K562 (cell line): ENCODE results near the gene ETV3. TPM values are rescaled to one million over a fixed set of nuclear protein-coding genes. Genes with fewer than 3 reads are reported as not detected.

Experiments used
- CTCF ChIP-seq, 3 experiments: IDR thresholded peaks in 2 of 3; conservative IDR thresholded peaks in 1 of 3; 2 replicates each; pipeline ENCODE4 v1.5.1; 2011 to 2012; ENCODE audit warnings: low read length in 3 of 3, mild to moderate bottlenecking in 3 of 3, control low read depth in 2 of 3, improper control_type of control experiment in 1 of 3, inconsistent platforms in 1 of 3, low read depth in 1 of 3, mixed read lengths in 1 of 3, moderate library complexity in 1 of 3; ENCODE audit not compliant: insufficient read depth in 2 of 3
- JUN ChIP-seq, 2 experiments: sonication (generic) in 1 of 2; formaldehyde crosslinking in 1 of 2; IDR thresholded peaks; 2 replicates each; pipeline versions ENCODE4 v1.6.1 to v1.8.0; 2012 to 2022; ENCODE audit warnings: borderline replicate concordance in 2 of 2, mild to moderate bottlenecking in 2 of 2, improper control_type of control experiment in 1 of 2, low read depth in 1 of 2, low read length in 1 of 2, missing genetic modification reagents in 1 of 2
- L3MBTL2 ChIP-seq: fragments of 450-650 bp; IDR thresholded peaks from 2 replicates; pipeline ENCODE4 v1.6.1; 2016; ENCODE audit warnings: mild to moderate bottlenecking, moderate library complexity
- MAX ChIP-seq: sonication (generic); formaldehyde crosslinking; IDR thresholded peaks from 2 replicates; pipeline ENCODE4 v1.9.0; 2022; ENCODE audit warnings: mild to moderate bottlenecking, missing genetic modification reagents
- MGA ChIP-seq: fragments of 450-650 bp; IDR thresholded peaks from 2 replicates; pipeline ENCODE4 v1.6.1; 2016; ENCODE audit warnings: mild to moderate bottlenecking, moderate library complexity
- NELFE ChIP-seq: IDR thresholded peaks from 2 replicates; pipeline ENCODE4 v1.6.1; 2011; ENCODE audit warnings: mild to moderate bottlenecking; ENCODE audit not compliant: insufficient read depth, insufficient read length
- NFXL1 ChIP-seq: fragments of 450-650 bp; formaldehyde crosslinking; IDR thresholded peaks from 2 replicates; pipeline ENCODE4 v1.4.0; 2021; ENCODE audit warnings: mild to moderate bottlenecking
- POLR3A ChIP-seq: IDR thresholded peaks from 2 replicates; pipeline ENCODE4 v1.6.1; 2011; ENCODE audit warnings: borderline replicate concordance, mild to moderate bottlenecking, moderate library complexity; ENCODE audit not compliant: insufficient read length, insufficient read depth; ENCODE audit errors: extremely low read depth
- RFX1 ChIP-seq: fragments of 450-650 bp; IDR thresholded peaks from 2 replicates; pipeline ENCODE4 v1.6.1; 2016; ENCODE audit warnings: mild to moderate bottlenecking, moderate library complexity
- SNRNP70 ChIP-seq: fragments of 200-400 bp; formaldehyde crosslinking; optimal IDR thresholded peaks from 2 replicates; pipeline ENCODE3; 2017; ENCODE audit warnings: low read depth, low read length
- USF1 ChIP-seq: sonication (generic); formaldehyde crosslinking; IDR thresholded peaks from 2 replicates; pipeline ENCODE4 v1.9.0; 2022; ENCODE audit warnings: mild to moderate bottlenecking, missing genetic modification reagents
- ZC3H8 ChIP-seq: fragments of 450-650 bp; IDR thresholded peaks from 2 replicates; pipeline ENCODE4 v1.6.1; 2017
- polyA plus RNA-seq, 8 experiments: library from polyadenylated mRNA; depleted of rRNA in 4 of 8; stranded (reverse) in 5 of 8; unstranded in 3 of 8; fragments of >200 nt; fragmentation: Nextera tagmentation in 2 of 8; fragmentation: Illumina TruSeq in 1 of 8; extraction: Ambion mirVana in 2 of 8; extraction: Trizol in 1 of 8; gene quantifications; 2 replicates each; pipeline versions ENCODE4 v1.2.1 to v1.2.3, GENCODE V29; 2011 to 2014; ENCODE audit warnings: inconsistent platforms in 1 of 8, missing spikeins in 1 of 8
- total RNA-seq, 7 experiments: library from RNA; depleted of rRNA in 6 of 7; stranded (reverse); fragments of >200 nt in 6 of 7; fragmentation: Illumina TruSeq in 2 of 7; extraction: Trizol in 2 of 7; gene quantifications; 2 replicates each; pipeline versions ENCODE4 v1.2.1 to v1.2.3, GENCODE V29; 2011 to 2021; ENCODE audit warnings: low replicate concordance in 1 of 7

Gene ETV3
- total and polyA plus RNA-seq, 9 of the 15 experiments (the other 6 are each of a cell fraction or from before 2014, with no cell fraction given): 3.1 to 16.0 (median 9.0) TPM

GRCh38 chr1:157073944-157074685 lies 64.1 kb downstream of the ETV3 start (continued):
- TF ChIP-seq MGA (peak; percentile 84), SNRNP70 (no peak), NFXL1 (no peak), RFX1 (no peak), CTCF (IDR thresholded peaks at IDR 0.05 in 2 of 3, conservative IDR thresholded peaks at IDR 0.05 in 1 of 3; ENCODE audit: insufficient read depth in 2 of 3, low read depth in 1 of 3, low read length in 3 of 3) (peak; percentile 70 to 76 (median 71)), ZC3H8 (no peak), L3MBTL2 (peak; percentile 96), USF1 (0 out of 2 replicates have a peak, but pooled peaks have one; percentile 36), POLR3A (no peak), JUN (IDR thresholded peaks at IDR 0.05; ENCODE audit: borderline replicate concordance, low read depth, low read length) (0 out of 2 replicates have a peak, but pooled peaks have one; percentile 6), JUN (CRISPR knock-in tag; IDR thresholded peaks at IDR 0.05; ENCODE audit: borderline replicate concordance) (no peak), NELFE (no peak), MAX (peak; percentile 32; the same call in 1 of the 2 replicates)
